ENCODE measurements around the gene ANKMY1.
"Not testable (repeated sequence)": the region's sequence is repeated elsewhere in the genome, so short reads cannot be mapped to it uniquely, and the experiment has no call there.

ANKMY1 gene

DNA sequence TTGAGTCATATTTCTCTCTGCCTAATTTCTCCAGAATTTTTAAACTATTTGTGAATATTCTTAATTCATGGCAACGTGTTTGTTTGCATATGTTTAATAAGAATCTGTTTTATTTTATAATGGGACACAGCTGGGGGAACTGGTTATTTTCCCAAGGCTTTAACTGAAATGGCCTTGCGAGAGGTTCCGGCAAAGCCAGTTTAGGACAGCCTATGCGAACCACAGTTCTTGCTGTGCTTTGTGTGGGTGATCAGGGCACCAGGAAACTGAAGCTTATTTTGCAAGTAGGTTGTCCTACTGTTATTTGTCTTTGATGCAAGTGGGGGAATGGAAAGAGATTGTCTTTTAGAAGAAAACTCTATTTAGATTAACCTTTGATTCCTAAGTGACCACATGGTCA lies 6.5 kb downstream of the ANKMY1 start:
- no peak for DNase-seq

DNA sequence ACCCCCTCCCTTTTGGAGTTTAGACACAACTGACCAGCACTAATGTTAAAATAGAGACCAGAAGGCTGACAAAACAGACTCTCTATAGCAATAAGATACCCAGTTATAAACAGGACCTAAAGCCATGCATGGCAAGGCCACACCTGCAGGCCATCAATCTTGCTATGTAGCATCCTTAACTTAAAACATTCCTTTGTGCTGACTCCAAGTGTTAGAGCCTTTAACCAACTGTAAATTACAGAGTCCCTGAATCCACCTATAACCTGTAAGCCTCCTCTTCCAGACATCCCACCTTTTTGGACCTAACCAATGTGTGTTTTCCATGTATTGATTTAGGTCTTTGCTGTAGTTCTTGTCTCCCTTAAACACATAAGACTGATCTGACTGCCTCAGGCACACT lies 17.9 kb downstream of the ANKMY1 start:
- DNase-seq = no peak

DNA sequence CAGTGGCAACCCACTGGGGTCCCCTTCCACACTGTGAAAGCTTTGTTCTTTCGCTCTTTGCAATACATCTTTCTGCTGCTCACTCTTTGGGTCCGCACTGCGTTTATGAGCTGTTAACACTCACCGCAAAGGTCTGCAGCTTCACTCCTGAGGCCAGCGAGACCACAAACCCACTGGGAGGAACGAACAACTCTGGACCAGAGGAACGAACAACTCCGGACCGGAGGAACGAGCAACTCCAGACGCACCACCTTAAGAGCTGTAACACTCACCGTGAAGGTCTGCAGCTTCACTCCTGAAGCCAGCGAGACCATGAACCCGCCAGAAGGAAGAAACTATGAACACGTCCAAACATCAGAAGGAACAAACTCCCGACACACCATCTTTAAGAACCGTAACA lies 18.7 kb downstream of the ANKMY1 start:
- DNase-seq = not testable (repeated sequence)

DNA sequence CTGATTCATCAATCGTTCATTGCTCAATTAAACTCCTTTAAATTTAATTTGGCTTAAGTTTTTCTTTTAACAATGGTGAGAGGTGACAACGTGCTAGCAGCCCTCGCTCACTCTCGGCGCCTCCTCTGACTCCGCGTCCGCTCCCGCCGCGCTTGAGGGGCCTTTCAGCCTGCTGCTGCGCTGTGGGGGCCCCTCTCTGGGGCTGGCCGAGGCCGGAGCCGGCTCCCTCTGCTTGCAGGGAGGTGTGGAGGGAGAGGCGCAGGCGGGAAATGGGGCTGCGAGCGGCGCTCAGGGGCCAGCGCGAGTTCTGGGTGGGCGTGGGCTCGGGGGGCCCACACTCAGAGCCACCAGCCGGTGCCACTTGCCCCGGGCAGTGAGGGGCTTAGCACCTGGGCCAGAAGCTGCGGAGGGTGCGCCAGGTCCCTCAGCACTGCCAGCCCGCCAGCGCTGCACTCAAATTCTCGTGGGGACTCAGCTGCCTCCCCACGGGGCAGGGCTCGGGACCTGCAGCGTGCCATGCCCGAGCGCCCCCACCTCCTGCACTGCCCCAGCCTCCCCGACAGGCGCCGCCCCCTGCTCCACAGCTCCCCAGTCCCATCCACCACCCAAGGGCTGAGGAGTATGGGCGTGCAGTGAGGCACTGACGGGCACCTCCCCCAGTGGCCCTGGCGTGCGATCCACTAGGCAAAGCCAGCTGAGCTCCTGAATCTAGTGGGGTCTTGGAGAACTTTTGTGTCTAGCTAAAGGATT lies 19.6 kb downstream of the ANKMY1 start:
- no peak for DNase-seq

GRCh38 chr2:240532031-240532775 lies 25.6 kb downstream of the ANKMY1 start:
- DNase-seq = no peak

DNA sequence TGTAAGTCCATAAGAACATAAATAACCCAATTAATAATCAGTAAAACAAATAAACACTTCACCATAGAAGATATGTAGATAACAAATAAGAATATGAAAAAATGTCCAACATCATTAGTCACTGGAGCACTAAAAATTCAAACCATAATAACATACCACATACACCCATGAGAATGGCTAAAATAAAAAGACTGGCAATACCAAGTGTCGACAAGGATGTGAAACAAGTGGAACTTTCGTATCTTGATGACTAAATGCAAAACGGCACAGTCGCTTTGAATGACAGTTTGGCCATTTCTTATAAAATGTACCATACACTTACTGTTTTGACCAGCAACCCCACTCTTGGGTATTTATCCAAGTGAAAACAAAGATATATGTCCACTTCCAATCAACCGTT lies 26.8 kb downstream of the ANKMY1 start:
- no peak for DNase-seq

DNA sequence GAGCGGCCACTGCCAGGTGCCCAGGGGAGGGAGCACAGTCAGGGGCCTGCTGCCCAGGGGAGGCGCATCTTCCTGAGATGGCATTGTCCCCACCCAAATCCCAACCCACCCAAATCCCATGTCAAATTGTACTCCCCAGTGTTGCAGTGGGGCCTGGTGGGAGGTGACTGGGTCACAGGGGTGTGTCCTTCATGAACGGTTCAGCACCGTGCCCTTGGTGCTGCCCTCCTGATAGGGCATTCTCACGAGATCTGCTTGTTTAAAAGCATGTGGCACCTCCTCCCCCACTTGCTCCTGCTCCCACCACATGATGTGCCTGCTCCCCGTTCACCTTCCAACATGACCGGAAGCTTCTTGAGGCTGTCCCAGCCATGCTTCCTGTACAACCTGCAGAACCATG lies 27.6 kb downstream of the ANKMY1 start:
- DNase-seq = no peak

- DNase-seq = no peak
Measured at GRCh38 chr2:240529344-240529999, 28.3 kb downstream of the ANKMY1 start.

DNA sequence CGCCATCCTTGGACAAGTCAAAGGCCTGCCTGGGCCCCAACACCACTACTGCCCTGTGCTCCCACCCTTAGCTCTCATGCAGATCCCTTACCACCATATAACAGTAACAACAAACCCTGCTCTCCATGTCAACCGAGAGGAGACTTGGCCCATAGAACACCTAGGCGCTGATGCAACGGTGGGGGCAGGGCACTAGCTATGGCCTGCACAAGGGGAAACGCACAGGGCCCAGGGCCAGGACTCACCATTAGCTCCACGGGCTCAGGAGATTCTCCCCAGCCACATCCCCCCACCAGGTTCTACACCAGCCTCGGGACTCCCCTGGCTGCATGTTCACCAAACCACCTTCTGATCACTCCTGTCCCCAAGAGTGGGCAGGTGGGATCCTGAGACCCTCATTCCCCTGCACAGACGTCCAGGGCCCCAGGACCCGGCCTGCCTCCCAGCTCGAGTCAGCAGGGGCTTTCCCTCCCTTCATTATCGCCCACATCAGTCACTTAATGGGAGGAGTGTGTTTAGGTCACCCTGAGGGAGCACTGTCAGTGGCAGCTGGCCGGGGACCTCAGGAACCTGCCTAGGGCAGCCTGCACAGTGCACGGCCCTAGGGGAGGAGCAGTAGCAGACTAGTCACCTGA lies 29.3 kb downstream of the ANKMY1 start:
- DNase-seq = no peak

DNA sequence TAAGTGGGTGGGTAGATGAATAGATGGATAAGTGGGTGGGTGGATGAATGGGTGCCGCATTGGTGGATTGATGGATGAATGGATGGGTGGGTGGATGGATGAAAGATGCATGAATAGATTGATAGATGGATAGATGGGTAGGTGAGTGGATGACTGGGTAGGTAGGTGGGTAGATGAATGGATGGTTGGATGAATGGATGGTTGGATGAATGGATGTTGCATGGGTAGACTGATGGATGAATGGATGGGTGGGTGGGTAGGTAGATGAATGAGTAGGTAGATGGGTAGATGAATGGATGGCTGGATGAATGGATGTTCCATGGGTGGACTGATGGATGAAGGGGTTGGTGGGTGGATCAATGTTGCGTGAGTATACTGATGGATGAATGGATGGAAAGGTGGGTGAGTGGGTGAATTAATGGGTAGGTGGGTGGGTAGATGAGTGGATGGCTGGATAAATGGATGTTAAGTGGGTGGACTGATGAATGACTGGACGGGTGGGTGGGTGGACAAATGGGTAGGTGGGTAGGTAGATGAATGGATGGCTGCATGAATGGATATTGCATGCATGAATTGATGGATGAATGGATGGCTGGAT lies 30.5 kb downstream of the ANKMY1 start:
- DNase-seq = no peak

DNA sequence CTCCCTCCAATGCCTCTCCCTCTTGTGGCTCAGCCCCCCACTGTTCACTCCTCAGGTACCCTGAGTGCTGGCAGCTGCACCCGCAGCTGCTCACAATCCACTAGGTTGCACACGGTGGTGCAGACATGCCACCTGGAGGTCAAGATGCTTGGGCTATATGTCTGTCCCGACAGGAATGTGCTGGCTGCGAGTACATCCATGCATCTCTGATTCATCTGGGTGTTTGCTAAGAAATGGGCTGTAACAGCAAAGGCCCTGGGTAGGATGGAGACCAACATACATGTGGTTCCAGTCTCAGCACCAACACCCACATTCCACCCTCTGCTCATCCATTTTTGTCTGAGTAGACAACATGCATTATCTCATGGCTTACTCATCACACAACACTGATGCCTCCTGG lies 31.3 kb downstream of the ANKMY1 start:
- no peak for DNase-seq

- no peak for DNase-seq
Measured at GRCh38 chr2:240525802-240526201, 32.0 kb downstream of the ANKMY1 start.

DNA sequence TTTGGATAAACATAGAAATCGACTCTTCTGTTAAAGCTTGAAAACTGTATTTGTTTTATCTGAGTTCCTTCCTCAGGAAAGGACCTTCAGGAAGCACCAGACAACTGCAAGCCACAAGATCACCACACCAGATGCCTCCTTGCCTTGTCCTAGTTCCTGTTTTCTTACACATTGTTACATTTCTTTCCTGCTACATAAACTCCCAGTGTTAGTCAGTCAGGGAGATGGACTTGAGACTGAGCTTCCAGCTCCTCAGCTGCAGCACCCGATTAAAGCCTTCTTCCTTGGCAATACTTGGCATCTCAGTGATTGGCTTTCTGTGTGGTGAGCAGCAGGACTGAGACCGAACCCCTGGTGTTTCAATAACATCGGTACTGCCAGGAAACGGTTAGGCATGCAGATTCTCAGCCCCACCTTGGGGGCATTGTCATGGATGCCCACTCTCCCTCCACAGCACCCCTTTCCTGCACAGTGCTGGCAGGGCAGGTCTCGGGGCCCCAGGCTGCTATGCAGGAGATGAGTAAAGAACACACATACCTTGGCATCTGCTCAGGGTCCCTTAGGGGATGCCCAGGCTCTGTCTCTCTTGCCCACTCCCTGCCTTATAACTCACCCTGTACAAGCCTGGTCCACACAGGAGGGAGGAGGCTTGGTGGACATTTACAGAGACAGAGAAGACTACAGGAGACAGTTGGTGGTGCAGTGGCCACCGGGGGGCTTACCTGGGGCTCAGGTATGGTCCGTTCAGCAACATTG lies 32.6 kb downstream of the ANKMY1 start:
- no peak for DNase-seq

- no peak for DNase-seq
Measured at GRCh38 chr2:240523451-240524281, 34.1 kb downstream of the ANKMY1 start.

GRCh38 chr2:240522406-240522805 lies 35.4 kb downstream of the ANKMY1 start:
- no peak for DNase-seq

DNA sequence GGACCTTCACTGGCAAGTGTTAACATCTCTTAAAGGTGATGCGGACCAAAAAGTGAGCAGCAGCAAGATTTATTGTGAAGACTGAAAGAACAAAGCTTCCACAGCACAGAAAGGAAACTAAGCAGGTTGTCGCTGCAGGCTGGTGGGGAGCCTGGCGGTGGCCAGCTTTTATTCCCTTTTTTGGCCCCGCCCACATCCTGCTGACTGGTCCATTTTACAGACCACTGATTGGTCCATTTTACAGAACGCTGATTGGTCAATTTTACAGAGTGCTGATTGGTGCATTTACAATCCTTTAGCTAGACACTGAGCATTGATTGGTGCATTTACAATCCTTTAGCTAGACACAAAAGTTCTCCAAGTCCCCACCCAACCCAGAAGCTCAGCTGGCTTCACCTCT lies 35.9 kb downstream of the ANKMY1 start:
- DNase-seq = not testable (repeated sequence)

GRCh38 chr2:240520974-240521350 lies 36.8 kb downstream of the ANKMY1 start:
- no peak for DNase-seq

GRCh38 chr2:240520130-240520973 lies 37.4 kb downstream of the ANKMY1 start:
- DNase-seq = no peak

DNA sequence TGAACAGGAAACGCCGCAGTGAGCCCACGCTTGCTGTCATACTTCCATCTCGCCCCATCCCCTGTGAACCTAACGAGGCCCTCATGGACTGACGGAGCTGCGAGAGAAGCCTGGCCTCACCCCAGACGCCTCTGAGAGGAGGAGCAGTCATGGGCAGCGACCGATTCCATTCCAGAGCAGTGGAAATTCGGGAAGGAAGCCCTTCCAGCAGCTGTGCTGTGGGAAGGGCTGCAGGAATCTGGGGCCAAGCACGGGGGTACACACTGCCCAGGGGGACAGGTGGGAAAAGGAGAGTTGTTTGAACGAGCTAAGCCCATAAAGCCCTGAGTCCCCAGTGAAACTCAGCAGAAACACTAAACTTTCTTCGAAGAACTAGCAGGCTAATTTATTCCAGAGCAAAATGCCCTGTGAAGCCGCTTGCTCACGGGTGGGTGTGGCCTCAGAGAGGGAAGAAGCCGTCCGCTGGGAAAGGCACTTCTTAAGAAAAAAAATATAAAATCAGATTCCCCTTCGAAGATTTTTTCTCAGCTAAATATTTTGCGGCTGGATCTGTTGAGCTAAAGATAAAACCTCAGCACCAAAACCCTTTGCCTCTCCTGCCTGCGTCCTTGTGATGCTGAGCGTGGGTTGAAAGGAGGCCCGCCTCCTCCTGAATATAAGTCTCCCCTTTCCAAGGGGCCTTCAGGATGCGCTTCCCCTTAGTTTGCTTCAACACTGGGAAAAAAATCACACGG lies 38.2 kb downstream of the ANKMY1 start:
- DNase-seq = no peak

DNA sequence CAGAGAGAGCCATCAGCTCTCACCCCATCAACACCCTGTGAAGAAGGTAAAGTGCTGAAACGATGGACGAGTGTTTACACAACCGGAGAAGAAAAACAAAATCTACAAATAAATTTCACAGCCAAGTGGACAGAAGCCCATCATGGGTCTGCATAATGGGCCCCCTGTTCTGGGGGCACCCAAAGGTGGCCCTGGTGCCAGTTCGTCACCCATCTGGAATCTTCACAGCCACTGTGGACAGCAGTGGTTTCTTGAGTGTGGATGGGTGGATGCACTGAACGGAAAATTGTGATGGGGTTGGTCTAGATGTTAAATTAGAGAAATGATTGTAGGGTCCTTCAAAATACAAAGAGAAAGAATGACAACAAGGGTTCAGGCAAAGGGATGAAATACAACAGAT lies 38.8 kb downstream of the ANKMY1 start:
- DNase-seq = no peak
